MM.1S (cell line): ENCODE results near the gene RSF1.

Experiments used
- DNase-seq: peaks from one replicate; pipeline ENCODE4 v3.0.0-alpha.2; 2015
- H2AFZ ChIP-seq: fragments of 300-600 bp; sonication (generic); 2 replicates; pipeline ENCODE4 v1.6.0; 2016; ENCODE audit warnings: antibody characterized with exemption, low read length
- H3F3A ChIP-seq: fragments of 300-600 bp; sonication (generic); 2 replicates; pipeline ENCODE4 v1.6.1; 2016; ENCODE audit warnings: mild to moderate bottlenecking, antibody characterized with exemption, low read length, moderate library complexity, mixed read lengths; ENCODE audit not compliant: insufficient read depth
- H3K27ac ChIP-seq: fragments of 300-600 bp; sonication (generic); 2 replicates; pipeline ENCODE4 v1.5.1; 2016; ENCODE audit warnings: mild to moderate bottlenecking, low read length
- H3K27me3 ChIP-seq: fragments of 300-600 bp; sonication (generic); replicated peaks from 2 replicates; pipeline ENCODE4 v1.6.0; 2016; ENCODE audit warnings: low read length; ENCODE audit not compliant: insufficient read depth
- H3K36me3 ChIP-seq: fragments of 300-600 bp; sonication (generic); replicated peaks from 2 replicates; pipeline ENCODE4 v1.6.1; 2016; ENCODE audit warnings: mild to moderate bottlenecking, low read length, mixed read lengths; ENCODE audit not compliant: insufficient read depth
- H3K4me1 ChIP-seq: fragments of 300-600 bp; sonication (generic); 2 replicates; pipeline ENCODE4 v1.6.1; 2016; ENCODE audit warnings: low read length, mixed read lengths
- H3K4me2 ChIP-seq: fragments of 300-600 bp; sonication (generic); 2 replicates; pipeline ENCODE4 v1.6.0; 2016; ENCODE audit warnings: low read depth, low read length
- H3K4me3 ChIP-seq: fragments of 300-600 bp; sonication (generic); 2 replicates; pipeline ENCODE4 v1.5.1; 2016; ENCODE audit warnings: low read length, mixed read lengths
- H3K79me2 ChIP-seq: fragments of 300-600 bp; sonication (generic); 2 replicates; pipeline ENCODE4 v1.6.1; 2016; ENCODE audit warnings: mixed run types, low read length, mixed read lengths
- H3K9ac ChIP-seq: fragments of 300-600 bp; sonication (generic); 2 replicates; pipeline ENCODE4 v1.6.1; 2016; ENCODE audit warnings: low read length, mixed read lengths
- H3K9me2 ChIP-seq: fragments of 300-600 bp; sonication (generic); replicated peaks from 2 replicates; pipeline ENCODE4 v1.6.1; 2016; ENCODE audit warnings: mild to moderate bottlenecking, low read length, mixed read lengths; ENCODE audit not compliant: insufficient read depth
- H3K9me3 ChIP-seq: fragments of 300-600 bp; sonication (generic); replicated peaks from 2 replicates; pipeline ENCODE4 v1.6.1; 2016; ENCODE audit warnings: mild to moderate bottlenecking, low read length, mixed read lengths; ENCODE audit not compliant: insufficient read depth
- H4K20me1 ChIP-seq: fragments of 300-600 bp; sonication (generic); 2 replicates; pipeline ENCODE4 v1.6.1; 2016; ENCODE audit warnings: mild to moderate bottlenecking, low read length, moderate library complexity, mixed read lengths; ENCODE audit not compliant: insufficient read depth
- EZH2 ChIP-seq: fragments of 300-600 bp; sonication (generic); optimal IDR thresholded peaks from 2 replicates; pipeline ENCODE3; 2017; ENCODE audit warnings: low read depth, mild to moderate bottlenecking, antibody characterized with exemption, low read length, mixed read lengths
- EZH2phosphoT487 ChIP-seq: fragments of 300-600 bp; sonication (generic); IDR thresholded peaks from 2 replicates; pipeline ENCODE4 v1.6.1; 2018; ENCODE audit warnings: antibody characterized with exemption, low read length
- TF ChIP-seq, protein P1 (sequence below): fragments of 300-600 bp; sonication (generic); IDR thresholded peaks from 2 replicates; pipeline ENCODE4 v1.5.1; 2016; ENCODE audit warnings: antibody characterized with exemption, low read length, mixed read lengths

The RSF1 gene

DNA sequence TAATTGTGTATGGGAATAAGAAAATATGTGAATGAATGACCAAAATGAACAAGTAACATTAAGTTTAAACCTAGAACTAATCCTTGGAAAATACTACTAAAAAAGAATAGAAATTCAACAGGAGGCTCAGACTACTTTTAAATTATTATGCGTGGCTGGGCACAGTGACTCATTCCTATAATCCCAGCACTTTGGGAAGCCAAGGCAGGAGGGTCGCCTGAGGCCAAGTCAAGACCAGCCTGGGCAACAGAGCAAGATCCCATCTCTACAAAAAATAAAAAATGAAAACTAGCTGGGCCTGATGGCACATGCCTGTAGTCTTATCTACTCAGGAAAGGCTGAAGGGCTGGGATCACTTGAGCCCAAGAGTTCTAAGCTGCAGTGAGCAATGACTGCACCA, 97.5 kb downstream of the RSF1 start:
- Histone ChIP-seq H3K9me3 (no peaks in the 10 kb centered on the region), H3K79me2 (peaks cover 20% of the 10 kb centered on the region; the same call in 1 of the 2 replicates), H3K9me2 (no peaks in the 10 kb centered on the region), H2AFZ (no peak overlapping the region), H3K9ac (no peak overlapping the region), H3K27me3 (no peaks in the 10 kb centered on the region), H4K20me1 (no peaks in the 10 kb centered on the region), H3F3A (peaks cover 10% of the 10 kb centered on the region), H3K36me3 (no peaks in the 10 kb centered on the region), H3K4me1 (peaks cover 22% of the 10 kb centered on the region), H3K4me2 (no peak overlapping the region), H3K4me3 (no peak overlapping the region), H3K27ac (no peak overlapping the region)
- no peak for DNase-seq
- TF ChIP-seq EZH2: no peak
- no peak for TF ChIP-seq EZH2phosphoT487
- TF ChIP-seq, protein P1, sequence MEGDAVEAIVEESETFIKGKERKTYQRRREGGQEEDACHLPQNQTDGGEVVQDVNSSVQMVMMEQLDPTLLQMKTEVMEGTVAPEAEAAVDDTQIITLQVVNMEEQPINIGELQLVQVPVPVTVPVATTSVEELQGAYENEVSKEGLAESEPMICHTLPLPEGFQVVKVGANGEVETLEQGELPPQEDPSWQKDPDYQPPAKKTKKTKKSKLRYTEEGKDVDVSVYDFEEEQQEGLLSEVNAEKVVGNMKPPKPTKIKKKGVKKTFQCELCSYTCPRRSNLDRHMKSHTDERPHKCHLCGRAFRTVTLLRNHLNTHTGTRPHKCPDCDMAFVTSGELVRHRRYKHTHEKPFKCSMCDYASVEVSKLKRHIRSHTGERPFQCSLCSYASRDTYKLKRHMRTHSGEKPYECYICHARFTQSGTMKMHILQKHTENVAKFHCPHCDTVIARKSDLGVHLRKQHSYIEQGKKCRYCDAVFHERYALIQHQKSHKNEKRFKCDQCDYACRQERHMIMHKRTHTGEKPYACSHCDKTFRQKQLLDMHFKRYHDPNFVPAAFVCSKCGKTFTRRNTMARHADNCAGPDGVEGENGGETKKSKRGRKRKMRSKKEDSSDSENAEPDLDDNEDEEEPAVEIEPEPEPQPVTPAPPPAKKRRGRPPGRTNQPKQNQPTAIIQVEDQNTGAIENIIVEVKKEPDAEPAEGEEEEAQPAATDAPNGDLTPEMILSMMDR: no peak

DNA sequence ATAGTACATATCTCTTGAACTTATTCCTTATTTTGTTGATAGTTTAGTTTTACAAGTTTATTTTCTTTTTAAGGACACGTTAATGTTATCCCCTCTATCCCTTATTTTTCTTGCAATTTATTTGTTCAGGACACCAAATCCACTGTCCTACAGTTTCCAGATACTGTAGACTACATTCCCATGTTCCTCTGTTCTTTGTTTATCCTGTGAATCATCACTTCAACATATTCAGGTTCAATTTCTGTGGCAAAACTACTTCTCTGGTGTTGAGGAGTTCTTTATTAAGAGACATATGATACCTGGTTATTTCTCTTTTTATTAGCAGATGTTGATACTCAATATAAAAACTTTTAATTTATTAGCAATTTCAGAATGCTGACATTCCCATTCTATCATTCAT, 110.2 kb downstream of the RSF1 start:
- Histone ChIP-seq H2AFZ (no peak overlapping the region), H3K36me3 (no peaks in the 10 kb centered on the region; the same call in 1 of the 2 replicates), H3K9ac (no peak overlapping the region), H3F3A (no peaks in the 10 kb centered on the region; the same call in 1 of the 2 replicates), H3K9me2 (no peaks in the 10 kb centered on the region), H4K20me1 (no peaks in the 10 kb centered on the region), H3K4me2 (no peak overlapping the region), H3K79me2 (no peaks in the 10 kb centered on the region; the same call in 1 of the 2 replicates), H3K4me3 (no peak overlapping the region), H3K27ac (no peak overlapping the region), H3K9me3 (no peaks in the 10 kb centered on the region), H3K27me3 (no peaks in the 10 kb centered on the region), H3K4me1 (peaks cover 5% of the 10 kb centered on the region; the same call in 1 of the 2 replicates)
- no peak for DNase-seq
- TF ChIP-seq EZH2: no peak
- TF ChIP-seq, protein P1: no peak
- no peak for TF ChIP-seq EZH2phosphoT487

DNA sequence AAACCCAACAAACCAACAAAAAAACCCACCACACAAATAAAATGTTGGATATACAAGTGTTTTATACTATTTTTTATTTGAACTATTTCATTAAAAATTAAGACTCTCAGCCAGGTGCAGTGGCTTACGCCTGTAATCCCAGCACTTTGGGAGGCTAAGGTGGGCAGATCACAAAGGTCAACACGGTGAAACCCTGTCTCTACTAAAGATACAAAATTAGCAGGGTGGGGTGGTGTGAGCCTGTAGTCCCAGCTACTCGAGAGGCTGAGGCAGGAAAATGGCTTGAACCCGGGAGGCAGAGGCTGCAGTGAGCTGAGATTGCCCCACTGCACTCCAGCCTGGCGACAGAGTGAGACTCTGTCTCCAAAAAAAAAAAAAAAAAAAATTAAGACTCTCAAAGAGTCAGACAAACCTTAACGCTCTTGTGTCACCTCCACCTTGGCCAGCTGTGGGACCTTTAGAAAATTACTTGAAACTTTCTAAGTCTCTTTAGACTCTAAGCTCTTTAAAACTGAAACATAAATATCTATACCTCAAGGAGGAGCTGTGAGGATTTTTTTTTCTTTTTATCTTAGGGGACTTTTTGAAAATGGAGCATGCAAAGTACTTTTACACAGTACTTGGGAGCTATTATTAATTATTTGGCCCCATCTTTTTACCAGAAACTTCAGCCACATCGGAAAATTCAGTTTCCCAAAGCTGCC, 114.5 kb downstream of the RSF1 start:
- DNase-seq: no peak
- Histone ChIP-seq H3K27ac (no peak overlapping the region), H3K4me2 (no peak overlapping the region), H3K27me3 (no peaks in the 10 kb centered on the region), H3F3A (no peaks in the 10 kb centered on the region; the same call in 1 of the 2 replicates), H3K79me2 (no peaks in the 10 kb centered on the region; the same call in 1 of the 2 replicates), H4K20me1 (no peaks in the 10 kb centered on the region), H3K9me3 (no peaks in the 10 kb centered on the region), H3K4me3 (no peak overlapping the region), H3K9ac (no peak overlapping the region), H3K4me1 (peaks cover 5% of the 10 kb centered on the region; the same call in 1 of the 2 replicates), H3K9me2 (no peaks in the 10 kb centered on the region), H2AFZ (no peak overlapping the region), H3K36me3 (no peaks in the 10 kb centered on the region; the same call in 1 of the 2 replicates)
- TF ChIP-seq EZH2: no peak
- no peak for TF ChIP-seq EZH2phosphoT487
- TF ChIP-seq, protein P1: no peak
